ENCODE results near the gene MED15.

Gene MED15

GRCh38 chr22:20604776-20605221 lies 97.4 kb downstream of the MED15 start:
- Mint-ChIP-seq H3K36me3 (ENCODE audit: insufficient read depth) (no peaks in the 10 kb centered on the region), H3K27me3 (no peaks in the 10 kb centered on the region), H3K9me3 (no peaks in the 10 kb centered on the region), H3K27ac (no peak overlapping the region), H3K4me1 (ENCODE audit: low read depth in 2 of 2) (peaks cover 4 to 12% of the 10 kb centered on the region in 2 donors), H3K4me3 (no peak overlapping the region)
- no peak for ATAC-seq (replicated peaks)
- DNase-seq = no peak

- DNase-seq (no peak), ATAC-seq (replicated peaks) (no peak)
- H3K36me3 Mint-ChIP-seq (ENCODE audit: insufficient read depth) = no peaks in the 10 kb centered on the region
These were observed 97.9 kb downstream of the MED15 start for GRCh38 chr22:20605328-20605727.

GRCh38 chr22:20606041-20606783 lies 98.8 kb downstream of the MED15 start:
- H3K27ac Mint-ChIP-seq = peak overlapping the region in 1 of 2 donors; percentile 28
- peak; percentile 60 to 64 (median 61) for DNase-seq
- peaks cover 4 to 14% of the 10 kb centered on the region in 2 donors for H3K4me1 Mint-ChIP-seq (ENCODE audit: low read depth in 2 of 2)
- H3K4me3 Mint-ChIP-seq = peak overlapping the region in 1 of 2 donors; percentile 46
- no peaks in the 10 kb centered on the region for H3K27me3 Mint-ChIP-seq
- ATAC-seq (replicated peaks) = peak; percentile 92
- H3K9me3 Mint-ChIP-seq = no peaks in the 10 kb centered on the region
- no peaks in the 10 kb centered on the region for H3K36me3 Mint-ChIP-seq (ENCODE audit: insufficient read depth)

More at GRCh38 chr22:20605328-20605727, 97.9 kb downstream of the MED15 start:
- Mint-ChIP-seq H3K4me3 (no peak overlapping the region), H3K27ac (peak overlapping the region in 1 of 2 donors; percentile 28), H3K9me3 (no peaks in the 10 kb centered on the region), H3K27me3 (no peaks in the 10 kb centered on the region), H3K4me1 (ENCODE audit: low read depth in 2 of 2) (peaks cover 4 to 13% of the 10 kb centered on the region in 2 donors)

GRCh38 chr22:20606784-20607128 lies 99.3 kb downstream of the MED15 start:
- H3K27me3 Mint-ChIP-seq = no peaks in the 10 kb centered on the region
- H3K4me1 Mint-ChIP-seq (ENCODE audit: low read depth in 2 of 2) = peaks cover 4 to 14% of the 10 kb centered on the region in 2 donors
- no peak overlapping the region for H3K27ac Mint-ChIP-seq
- H3K9me3 Mint-ChIP-seq = no peaks in the 10 kb centered on the region
- DNase-seq (no peak), ATAC-seq (replicated peaks) (no peak)
- H3K4me3 Mint-ChIP-seq = peak overlapping the region in 1 of 2 donors; percentile 46
- no peaks in the 10 kb centered on the region for H3K36me3 Mint-ChIP-seq (ENCODE audit: insufficient read depth)

GRCh38 chr22:20607157-20607907 lies 99.9 kb downstream of the MED15 start:
- ATAC-seq (replicated peaks) (no peak), DNase-seq (no peak)
- H3K27me3 Mint-ChIP-seq = no peaks in the 10 kb centered on the region
- H3K9me3 Mint-ChIP-seq = no peaks in the 10 kb centered on the region
- peaks cover 4 to 14% of the 10 kb centered on the region in 2 donors for H3K4me1 Mint-ChIP-seq (ENCODE audit: low read depth in 2 of 2)
- H3K36me3 Mint-ChIP-seq (ENCODE audit: insufficient read depth) = no peaks in the 10 kb centered on the region
- H3K27ac Mint-ChIP-seq = no peak overlapping the region
- H3K4me3 Mint-ChIP-seq = no peak overlapping the region

- DNase-seq (no peak), ATAC-seq (replicated peaks) (peak; percentile 15)
- Mint-ChIP-seq H3K27me3 (no peaks in the 10 kb centered on the region), H3K4me1 (ENCODE audit: low read depth in 2 of 2) (peaks cover 4 to 14% of the 10 kb centered on the region in 2 donors), H3K4me3 (no peak overlapping the region), H3K9me3 (no peaks in the 10 kb centered on the region), H3K27ac (peak overlapping the region in 1 of 2 donors; percentile 79), H3K36me3 (ENCODE audit: insufficient read depth) (no peaks in the 10 kb centered on the region)
These were observed 102.9 kb downstream of the MED15 start for GRCh38 chr22:20610243-20610686.

GRCh38 chr22:20610757-20611156 lies 103.3 kb downstream of the MED15 start:
- no peak for DNase-seq
- ATAC-seq (replicated peaks) = no peak
- peaks cover 4 to 12% of the 10 kb centered on the region in 2 donors for H3K4me1 Mint-ChIP-seq (ENCODE audit: low read depth in 2 of 2)
- no peaks in the 10 kb centered on the region for H3K36me3 Mint-ChIP-seq (ENCODE audit: insufficient read depth)
- H3K27me3 Mint-ChIP-seq = no peaks in the 10 kb centered on the region
- H3K4me3 Mint-ChIP-seq = no peak overlapping the region
- H3K27ac Mint-ChIP-seq = peak overlapping the region in 1 of 2 donors; percentile 57
- H3K9me3 Mint-ChIP-seq = no peaks in the 10 kb centered on the region

GRCh38 chr22:20611418-20611817 lies 104.0 kb downstream of the MED15 start:
- ATAC-seq (replicated peaks) (no peak), DNase-seq (no peak)
- H3K9me3 Mint-ChIP-seq = no peaks in the 10 kb centered on the region
- no peaks in the 10 kb centered on the region for H3K36me3 Mint-ChIP-seq (ENCODE audit: insufficient read depth)
- H3K4me3 Mint-ChIP-seq = no peak overlapping the region
- H3K27ac Mint-ChIP-seq = peak overlapping the region in 1 of 2 donors; percentile 74
- H3K27me3 Mint-ChIP-seq = no peaks in the 10 kb centered on the region
- peaks cover 4 to 5% of the 10 kb centered on the region in 2 donors for H3K4me1 Mint-ChIP-seq (ENCODE audit: low read depth in 2 of 2)

- ATAC-seq (replicated peaks) (no peak), DNase-seq (no peak)
- H3K36me3 Mint-ChIP-seq (ENCODE audit: insufficient read depth) = no peaks in the 10 kb centered on the region
- peaks cover 2 to 4% of the 10 kb centered on the region in 2 donors for H3K4me1 Mint-ChIP-seq (ENCODE audit: low read depth in 2 of 2)
- H3K27me3 Mint-ChIP-seq = no peaks in the 10 kb centered on the region
- H3K27ac Mint-ChIP-seq = peak overlapping the region in 1 of 2 donors; percentile 59
- no peaks in the 10 kb centered on the region for H3K9me3 Mint-ChIP-seq
- no peak overlapping the region for H3K4me3 Mint-ChIP-seq
These were observed 105.9 kb downstream of the MED15 start for GRCh38 chr22:20613301-20613700.

GRCh38 chr22:20615021-20615420 lies 107.6 kb downstream of the MED15 start:
- Mint-ChIP-seq H3K4me3 (no peak overlapping the region), H3K27me3 (no peaks in the 10 kb centered on the region), H3K4me1 (ENCODE audit: low read depth in 2 of 2) (peaks cover 0 to 7% of the 10 kb centered on the region in 2 donors), H3K9me3 (no peaks in the 10 kb centered on the region), H3K36me3 (ENCODE audit: insufficient read depth) (no peaks in the 10 kb centered on the region), H3K27ac (no peak overlapping the region)
- DNase-seq = no peak
- no peak for ATAC-seq (replicated peaks)

GRCh38 chr22:20615533-20616450 lies 108.4 kb downstream of the MED15 start:
- Mint-ChIP-seq H3K4me1 (ENCODE audit: low read depth in 2 of 2) (peaks cover 0 to 4% of the 10 kb centered on the region in 2 donors), H3K4me3 (no peak overlapping the region), H3K36me3 (ENCODE audit: insufficient read depth) (no peaks in the 10 kb centered on the region), H3K27me3 (no peaks in the 10 kb centered on the region), H3K9me3 (no peaks in the 10 kb centered on the region), H3K27ac (no peak overlapping the region)
- ATAC-seq (replicated peaks) (no peak), DNase-seq (no peak)

- no peak for DNase-seq
- H3K27ac Mint-ChIP-seq = no peak overlapping the region
- no peaks in the 10 kb centered on the region for H3K36me3 Mint-ChIP-seq (ENCODE audit: insufficient read depth)
- H3K9me3 Mint-ChIP-seq = no peaks in the 10 kb centered on the region
- ATAC-seq (replicated peaks) = no peak
- H3K4me1 Mint-ChIP-seq (ENCODE audit: low read depth in 2 of 2) = peaks cover 0 to 4% of the 10 kb centered on the region in 2 donors
- H3K27me3 Mint-ChIP-seq = no peaks in the 10 kb centered on the region
- no peak overlapping the region for H3K4me3 Mint-ChIP-seq
These were observed 109.1 kb downstream of the MED15 start for GRCh38 chr22:20616451-20617043.

- Mint-ChIP-seq H3K4me1 (ENCODE audit: low read depth in 2 of 2) (peaks cover 0 to 4% of the 10 kb centered on the region in 2 donors), H3K36me3 (ENCODE audit: insufficient read depth) (no peaks in the 10 kb centered on the region), H3K27ac (no peak overlapping the region), H3K27me3 (no peaks in the 10 kb centered on the region), H3K4me3 (no peak overlapping the region), H3K9me3 (no peaks in the 10 kb centered on the region)
- ATAC-seq (replicated peaks) (no peak), DNase-seq (no peak)
These were observed 111.1 kb downstream of the MED15 start for GRCh38 chr22:20618488-20618887.

All from effector memory CD8-positive, alpha-beta T cell (primary cell).